ENCODE data around the gene WNT7A.

The WNT7A gene

DNA sequence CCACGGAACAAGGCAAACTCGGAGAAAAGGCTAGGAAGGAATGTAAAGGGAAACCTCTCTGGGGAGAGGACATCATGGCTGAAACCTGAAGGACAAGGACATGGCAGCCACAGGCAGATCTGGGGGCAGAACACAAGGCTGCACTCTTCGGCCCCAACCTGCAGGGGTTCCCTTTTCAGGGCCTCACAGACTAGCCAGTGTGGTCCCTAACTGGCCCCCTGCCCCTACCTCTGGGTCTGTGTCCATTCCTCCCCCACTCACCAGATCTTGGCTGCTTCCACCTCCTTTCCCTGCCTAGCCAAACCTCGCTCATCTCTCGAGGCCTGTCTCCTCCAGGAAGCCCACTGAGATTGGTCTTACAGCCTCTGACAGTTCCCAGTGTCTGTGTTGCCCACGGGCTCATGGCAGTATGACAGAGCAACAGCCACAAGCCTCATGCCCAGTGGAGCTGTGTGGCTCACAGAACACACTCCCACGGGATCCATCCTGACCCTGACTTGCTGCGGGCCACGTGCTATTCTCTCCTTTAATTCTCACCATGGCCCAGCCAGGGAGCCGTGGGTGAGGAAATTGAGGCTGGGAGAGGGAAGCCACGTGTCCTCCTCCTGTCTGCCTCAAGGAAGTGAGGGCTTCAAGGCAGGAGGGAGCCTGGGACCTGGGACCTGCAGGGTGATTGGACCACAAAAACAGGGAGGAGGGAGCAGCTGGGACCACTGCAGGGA lies 26.5 kb downstream of the WNT7A start:
- H3K9me3 ChIP-seq (ENCODE audit: control insufficient read depth, insufficient read depth, low read length), result no peaks in the 10 kb centered on the region
- peaks cover 42% of the 10 kb centered on the region for H3K4me1 ChIP-seq (ENCODE audit: insufficient read depth, low read length)
- no peak overlapping the region for H3K9ac ChIP-seq (ENCODE audit: low read depth, low read length)
- H3K36me3 ChIP-seq (ENCODE audit: insufficient read depth, low read length), result no peaks in the 10 kb centered on the region

- peaks cover 42% of the 10 kb centered on the region for H3K4me1 ChIP-seq (ENCODE audit: insufficient read depth, low read length)
- no peaks in the 10 kb centered on the region for H3K9me3 ChIP-seq (ENCODE audit: control insufficient read depth, insufficient read depth, low read length)
- H3K9ac ChIP-seq (ENCODE audit: low read depth, low read length), result no peak overlapping the region
- no peaks in the 10 kb centered on the region for H3K36me3 ChIP-seq (ENCODE audit: insufficient read depth, low read length)
These were observed 27.2 kb downstream of the WNT7A start for GRCh38 chr3:13852638-13853009.

DNA sequence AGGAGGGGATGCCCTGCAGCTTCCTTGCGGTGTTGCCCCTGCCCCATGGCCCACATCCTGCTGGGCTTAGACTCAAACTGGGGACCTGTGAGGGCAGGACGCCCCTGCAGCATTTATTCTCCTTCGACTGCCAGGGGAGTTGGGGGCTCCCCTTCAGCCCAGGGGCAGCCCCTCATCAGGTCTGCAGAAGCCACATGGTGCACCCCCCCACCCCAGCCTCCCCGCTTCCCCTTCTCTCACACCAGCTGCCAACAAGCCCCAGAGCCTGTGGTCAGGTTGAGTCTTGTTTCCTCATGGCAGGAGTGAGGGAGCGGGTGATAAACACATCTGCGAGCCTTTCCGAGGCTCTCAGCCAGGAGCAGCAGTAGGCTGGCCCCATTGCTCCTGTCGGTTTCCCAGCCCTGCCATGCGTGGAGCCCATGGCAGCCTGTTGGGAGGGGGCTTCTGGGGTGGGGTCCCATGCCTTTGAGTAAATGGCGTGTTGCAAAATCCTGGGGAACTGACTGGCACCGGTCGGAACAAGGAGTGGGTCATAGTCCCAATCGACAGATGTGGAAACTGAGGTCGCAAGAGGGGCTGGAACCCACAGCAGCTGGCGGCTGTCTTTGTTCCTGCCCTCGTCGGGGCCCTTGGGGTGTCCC lies 27.8 kb downstream of the WNT7A start:
- no peak overlapping the region for H3K9ac ChIP-seq (ENCODE audit: low read depth, low read length)
- H3K36me3 ChIP-seq (ENCODE audit: insufficient read depth, low read length), result no peaks in the 10 kb centered on the region
- H3K9me3 ChIP-seq (ENCODE audit: control insufficient read depth, insufficient read depth, low read length), result no peaks in the 10 kb centered on the region
- peaks cover 46% of the 10 kb centered on the region for H3K4me1 ChIP-seq (ENCODE audit: insufficient read depth, low read length)

DNA sequence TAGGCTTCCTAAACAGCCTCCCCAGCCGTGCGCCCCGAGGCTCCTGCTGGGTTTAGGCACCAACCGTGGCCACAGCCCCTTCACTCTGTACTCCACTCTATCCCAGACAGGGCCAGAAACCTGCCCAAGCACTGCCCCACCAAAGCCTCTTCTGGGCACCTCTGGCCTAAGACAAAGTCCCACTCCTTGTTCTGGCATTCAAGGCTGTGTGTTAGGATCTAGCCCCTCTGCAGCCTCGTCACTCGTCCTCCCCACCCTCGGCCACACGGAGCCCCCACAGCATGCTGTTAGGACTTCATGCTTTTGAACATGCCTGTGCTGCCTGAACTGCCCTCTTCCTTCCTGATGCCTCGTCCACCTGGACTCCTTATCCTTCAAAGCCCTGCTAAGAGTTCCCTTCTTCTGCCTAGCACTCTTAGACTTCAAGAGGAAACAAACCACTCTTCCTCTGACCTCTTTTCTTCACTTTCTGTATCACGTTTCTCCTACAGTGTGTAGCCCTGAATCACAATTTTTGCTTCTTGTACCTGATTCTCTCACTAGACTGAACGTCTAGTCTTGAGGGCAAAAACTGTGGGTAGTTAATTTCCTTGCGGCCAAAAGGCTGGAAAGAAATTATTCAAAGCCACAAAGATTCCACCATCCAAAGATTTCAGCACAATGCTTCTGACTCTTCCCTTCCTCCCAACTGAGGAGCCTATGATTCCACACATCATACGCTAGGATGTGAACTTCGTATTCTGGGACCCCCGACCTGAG lies 28.6 kb downstream of the WNT7A start:
- Histone ChIP-seq H3K36me3 (ENCODE audit: insufficient read depth, low read length) (no peaks in the 10 kb centered on the region), H3K9me3 (ENCODE audit: control insufficient read depth, insufficient read depth, low read length) (no peaks in the 10 kb centered on the region), H3K4me1 (ENCODE audit: insufficient read depth, low read length) (peaks cover 47% of the 10 kb centered on the region), H3K9ac (ENCODE audit: low read depth, low read length) (no peak overlapping the region)

DNA sequence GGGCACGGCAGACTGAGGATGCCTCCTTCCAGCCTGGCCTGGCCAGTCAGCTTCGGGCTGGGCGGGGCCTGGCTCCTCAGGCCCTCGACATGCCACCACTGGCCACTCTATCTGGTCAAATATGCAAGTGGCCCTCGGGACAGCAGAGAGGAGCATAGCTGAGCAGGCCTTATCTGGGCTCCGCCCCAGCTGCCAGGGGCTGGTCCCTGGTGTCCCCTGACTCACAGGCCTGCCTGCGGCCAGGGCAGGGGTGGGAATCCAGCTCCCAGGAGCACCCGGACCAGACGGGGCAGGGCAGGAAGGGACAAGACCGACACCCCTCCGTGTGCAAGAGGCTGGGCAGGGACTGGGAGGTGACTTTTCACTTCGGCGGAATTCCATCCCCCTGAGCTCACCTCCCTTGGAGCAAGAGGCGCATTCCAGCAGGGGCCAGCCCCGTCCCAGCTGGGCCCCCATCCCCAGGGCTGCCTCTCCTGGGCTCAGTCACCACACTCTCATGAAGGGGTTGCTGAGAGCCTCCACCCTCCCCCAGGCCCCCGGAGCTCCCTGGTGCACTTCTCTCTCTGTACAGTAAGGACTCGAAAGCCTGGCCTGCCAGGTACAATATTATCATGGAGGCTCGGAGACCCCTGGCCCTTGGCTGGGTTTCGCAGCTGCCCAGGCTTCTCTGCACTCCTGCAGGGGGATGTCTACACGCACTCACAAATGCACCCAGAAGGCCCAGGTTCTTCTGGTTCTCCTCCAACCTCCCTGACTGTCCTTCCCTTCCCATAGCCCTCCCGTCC lies 29.5 kb downstream of the WNT7A start:
- no peaks in the 10 kb centered on the region for H3K9me3 ChIP-seq (ENCODE audit: control insufficient read depth, insufficient read depth, low read length)
- no peak overlapping the region for H3K9ac ChIP-seq (ENCODE audit: low read depth, low read length)
- no peaks in the 10 kb centered on the region for H3K36me3 ChIP-seq (ENCODE audit: insufficient read depth, low read length)
- H3K4me1 ChIP-seq (ENCODE audit: insufficient read depth, low read length), result peaks cover 47% of the 10 kb centered on the region

GRCh38 chr3:13849018-13849417 lies 30.9 kb downstream of the WNT7A start:
- peaks cover 44% of the 10 kb centered on the region for H3K4me1 ChIP-seq (ENCODE audit: insufficient read depth, low read length)
- no peaks in the 10 kb centered on the region for H3K9me3 ChIP-seq (ENCODE audit: control insufficient read depth, insufficient read depth, low read length)
- no peaks in the 10 kb centered on the region for H3K36me3 ChIP-seq (ENCODE audit: insufficient read depth, low read length)
- H3K9ac ChIP-seq (ENCODE audit: low read depth, low read length), result no peak overlapping the region

GRCh38 chr3:13846716-13847570 lies 32.9 kb downstream of the WNT7A start:
- Histone ChIP-seq H3K4me1 (ENCODE audit: insufficient read depth, low read length) (peaks cover 27% of the 10 kb centered on the region; the same call in 1 of the 2 replicates), H3K9ac (ENCODE audit: low read depth, low read length) (no peak overlapping the region), H3K9me3 (ENCODE audit: control insufficient read depth, insufficient read depth, low read length) (no peaks in the 10 kb centered on the region), H3K36me3 (ENCODE audit: insufficient read depth, low read length) (no peaks in the 10 kb centered on the region)

DNA sequence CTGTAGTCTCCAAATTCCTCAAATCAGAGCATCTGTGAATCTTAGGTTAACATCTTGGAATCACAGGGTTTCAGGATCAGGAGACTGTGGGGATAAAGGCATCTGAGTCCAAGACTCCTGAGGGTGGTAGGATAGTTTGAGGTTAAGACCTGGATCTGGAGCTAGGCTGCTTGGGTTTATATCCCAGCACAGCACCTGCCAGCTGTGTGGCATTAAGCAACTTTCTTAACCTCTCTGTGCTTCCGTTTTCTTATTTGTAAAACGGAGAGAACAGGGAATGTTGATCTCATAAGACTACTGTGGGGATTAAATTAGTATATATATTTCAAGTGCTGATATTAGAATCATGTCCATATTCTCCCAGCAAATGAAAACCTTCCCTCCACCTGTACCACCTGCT lies 33.6 kb downstream of the WNT7A start:
- Histone ChIP-seq H3K9ac (ENCODE audit: low read depth, low read length) (no peak overlapping the region), H3K4me1 (ENCODE audit: insufficient read depth, low read length) (peaks cover 23% of the 10 kb centered on the region; the same call in 1 of the 2 replicates), H3K36me3 (ENCODE audit: insufficient read depth, low read length) (no peaks in the 10 kb centered on the region), H3K9me3 (ENCODE audit: control insufficient read depth, insufficient read depth, low read length) (no peaks in the 10 kb centered on the region)

DNA sequence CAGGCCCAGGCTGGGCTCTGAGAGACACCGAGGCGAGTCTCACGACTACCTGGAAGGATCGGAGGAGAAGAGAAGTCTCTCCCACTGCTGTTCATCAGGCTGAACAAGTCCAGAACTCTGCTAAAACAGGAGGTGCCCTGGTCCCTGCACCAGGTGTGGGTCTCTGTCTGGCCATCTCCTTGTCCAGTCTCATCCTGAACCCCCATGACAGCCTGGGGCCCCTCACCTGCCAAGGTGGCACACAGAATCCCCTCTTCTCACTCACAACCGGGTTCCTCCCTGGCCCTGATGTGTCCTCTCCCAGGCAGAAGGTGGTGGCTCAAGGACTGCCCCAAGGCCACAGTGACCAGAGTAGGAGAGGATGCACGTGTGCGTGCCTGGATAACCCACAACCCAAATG lies 34.1 kb downstream of the WNT7A start:
- H3K9ac ChIP-seq (ENCODE audit: low read depth, low read length), result no peak overlapping the region
- no peaks in the 10 kb centered on the region for H3K9me3 ChIP-seq (ENCODE audit: control insufficient read depth, insufficient read depth, low read length)
- H3K4me1 ChIP-seq (ENCODE audit: insufficient read depth, low read length), result peaks cover 19% of the 10 kb centered on the region; the same call in 1 of the 2 replicates
- H3K36me3 ChIP-seq (ENCODE audit: insufficient read depth, low read length), result no peaks in the 10 kb centered on the region

DNA sequence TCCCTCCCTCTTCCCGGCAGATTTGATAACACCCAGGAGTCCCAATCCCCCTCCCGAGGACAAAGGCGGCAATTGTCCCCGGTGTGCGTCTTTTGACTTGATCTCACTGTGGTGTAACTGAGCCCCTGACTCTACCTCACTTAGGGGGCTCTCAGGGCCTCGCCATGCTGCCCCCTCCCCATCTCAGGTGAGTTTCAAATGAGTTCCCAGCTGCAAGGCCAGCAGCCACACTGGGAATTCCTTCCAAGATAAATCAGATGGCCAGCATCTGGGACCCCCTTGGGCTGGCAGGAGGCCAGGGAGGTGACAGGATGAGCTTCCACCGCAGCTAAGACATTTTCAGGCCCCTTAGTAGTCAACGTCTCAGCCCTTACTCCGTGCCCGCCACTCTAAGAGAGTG lies 35.0 kb downstream of the WNT7A start:
- peaks cover 10% of the 10 kb centered on the region; the same call in 1 of the 2 replicates for H3K4me1 ChIP-seq (ENCODE audit: insufficient read depth, low read length)
- H3K9me3 ChIP-seq (ENCODE audit: control insufficient read depth, insufficient read depth, low read length), result no peaks in the 10 kb centered on the region
- H3K9ac ChIP-seq (ENCODE audit: low read depth, low read length), result no peak overlapping the region
- H3K36me3 ChIP-seq (ENCODE audit: insufficient read depth, low read length), result no peaks in the 10 kb centered on the region

- Histone ChIP-seq H3K36me3 (ENCODE audit: insufficient read depth, low read length) (no peaks in the 10 kb centered on the region), H3K4me1 (ENCODE audit: insufficient read depth, low read length) (peaks cover 11% of the 10 kb centered on the region; the same call in 1 of the 2 replicates), H3K9ac (ENCODE audit: low read depth, low read length) (no peak overlapping the region), H3K9me3 (ENCODE audit: control insufficient read depth, insufficient read depth, low read length) (no peaks in the 10 kb centered on the region)
These were observed 35.6 kb downstream of the WNT7A start for GRCh38 chr3:13844286-13844685.

- peaks cover 13% of the 10 kb centered on the region; the same call in 1 of the 2 replicates for H3K4me1 ChIP-seq (ENCODE audit: insufficient read depth, low read length)
- H3K9me3 ChIP-seq (ENCODE audit: control insufficient read depth, insufficient read depth, low read length), result no peaks in the 10 kb centered on the region
- no peaks in the 10 kb centered on the region for H3K36me3 ChIP-seq (ENCODE audit: insufficient read depth, low read length)
- H3K9ac ChIP-seq (ENCODE audit: low read depth, low read length), result no peak overlapping the region
These were observed 36.5 kb downstream of the WNT7A start for GRCh38 chr3:13843351-13843750.

DNA sequence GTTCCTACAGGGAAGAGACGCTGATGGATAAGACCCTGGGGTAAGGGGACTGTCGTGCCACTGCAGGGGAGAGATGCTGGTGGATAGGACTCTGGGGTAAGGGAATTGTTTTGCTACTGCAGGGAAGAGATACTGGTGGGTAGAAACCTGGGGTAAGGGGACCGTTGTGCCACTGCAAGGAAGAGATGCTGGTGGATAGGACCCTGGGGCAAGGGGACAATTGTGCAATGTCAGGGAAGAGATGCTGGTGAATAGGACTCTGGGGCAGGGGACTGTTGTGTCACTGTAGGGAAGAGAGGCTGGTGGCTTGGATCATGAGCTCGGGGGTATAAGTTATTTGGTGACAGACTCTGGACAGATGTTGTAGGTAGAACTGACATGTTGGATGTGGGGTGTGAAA lies 37.6 kb downstream of the WNT7A start:
- Histone ChIP-seq H3K36me3 (ENCODE audit: insufficient read depth, low read length) (no peaks in the 10 kb centered on the region), H3K9me3 (ENCODE audit: control insufficient read depth, insufficient read depth, low read length) (no peaks in the 10 kb centered on the region), H3K9ac (ENCODE audit: low read depth, low read length) (no peak overlapping the region), H3K4me1 (ENCODE audit: insufficient read depth, low read length) (peaks cover 9% of the 10 kb centered on the region; the same call in 1 of the 2 replicates)

Data from ES-I3 (cell line).